Muscle of arm (tissue), 12 donors: ENCODE results near the gene MINAR1. TPM values are rescaled to one million over a fixed set of nuclear protein-coding genes. Genes with fewer than 3 reads are reported as not detected.

Source experiments
- DNase-seq: peaks from one replicate; pipeline ENCODE4 v3.0.0-alpha.2; 2013
- polyA plus RNA-seq, 12 donors: library from polyadenylated mRNA; unstranded; fragments of 120-200 nt; gene quantifications; one replicate each; pipeline ENCODE4 v1.2.1, GENCODE V29; 2013; ENCODE audit not compliant: insufficient read length in 12 of 12

Gene MINAR1
- polyA plus RNA-seq, 12 donors: 1.2 to 2.3 (median 1.7) TPM; not detected in 1

DNA sequence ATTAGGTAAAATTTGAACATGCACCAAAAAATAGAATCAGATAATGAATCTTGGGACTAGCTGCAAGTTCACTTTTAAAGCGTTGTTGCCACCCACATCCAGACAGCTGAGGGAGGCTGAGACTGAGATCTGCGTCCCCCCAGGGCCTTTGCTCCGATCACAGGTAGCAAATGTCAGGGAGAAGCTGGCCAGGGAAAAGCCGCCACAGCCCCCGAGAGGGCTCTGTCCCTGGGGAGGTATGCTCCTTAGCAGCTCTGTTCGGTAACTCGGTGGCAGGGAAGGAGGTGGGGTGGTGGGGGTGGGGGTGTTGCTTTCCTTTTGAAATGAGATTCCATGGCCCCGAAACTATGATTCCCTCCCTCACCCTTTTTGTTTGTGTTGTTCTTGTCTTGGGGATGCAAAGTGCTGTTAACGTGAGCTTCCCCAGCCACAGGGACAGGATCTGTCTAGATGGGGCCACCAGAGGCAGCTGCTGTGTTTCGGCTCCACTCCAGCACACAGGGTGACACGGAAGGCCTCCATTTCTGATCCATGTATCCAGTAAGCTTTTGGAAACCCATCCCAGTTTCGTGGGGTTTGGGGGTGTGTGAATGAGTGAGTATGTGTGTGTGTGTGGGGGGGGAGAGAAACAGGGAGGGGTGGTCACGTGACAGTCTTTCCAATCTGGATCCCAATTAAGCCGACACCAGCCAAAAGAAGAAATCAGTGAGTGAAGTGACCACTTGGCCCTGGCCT lies 1.1 kb upstream of the MINAR1 start:
- DNase-seq: no peak

DNA sequence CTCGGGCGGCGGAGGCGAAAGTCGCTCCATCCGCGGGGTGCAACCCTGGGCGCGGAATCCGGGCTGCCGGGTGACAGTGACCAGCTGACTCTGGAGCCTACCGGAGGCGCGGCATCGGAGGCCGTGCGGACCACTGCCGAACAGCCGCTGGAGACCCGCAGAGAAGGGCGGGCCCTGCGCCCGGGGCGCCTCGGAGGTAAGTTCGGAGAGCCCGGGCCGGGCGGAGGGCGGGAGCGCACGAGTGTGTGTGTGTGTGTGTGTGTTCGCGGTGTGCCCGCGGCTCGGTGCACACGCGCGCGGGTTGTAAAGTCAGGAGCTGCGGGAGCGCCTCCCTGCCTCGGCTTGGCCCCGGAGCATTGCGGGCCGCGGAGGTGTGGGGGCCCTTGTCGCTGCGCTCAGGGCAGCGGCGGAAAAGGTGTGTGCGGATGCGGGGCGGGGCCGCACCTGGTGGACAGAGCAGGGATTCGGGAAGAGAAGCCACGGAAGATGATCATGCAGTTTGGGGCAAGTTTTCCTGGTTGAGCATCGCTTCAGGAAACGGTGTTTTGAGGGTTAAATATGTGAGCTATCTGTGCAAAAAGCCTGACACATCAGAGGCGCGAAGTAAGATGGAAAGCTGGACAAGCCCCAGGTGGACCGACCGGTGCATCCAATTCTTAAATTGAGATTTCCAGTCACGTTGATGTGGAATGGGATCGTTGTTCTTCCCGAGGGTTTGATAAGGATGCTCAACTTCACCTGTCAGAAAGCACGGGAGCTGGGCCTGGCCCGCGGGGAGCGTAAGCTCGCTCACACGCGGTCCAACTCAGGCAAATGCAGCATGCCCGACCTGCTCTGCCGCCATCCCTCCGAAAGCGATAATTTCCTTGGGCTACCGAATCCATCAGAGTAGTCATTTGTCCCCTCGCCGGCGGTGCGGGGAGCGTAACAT lies 474 bp downstream of the MINAR1 start:
- no peak for DNase-seq

DNA sequence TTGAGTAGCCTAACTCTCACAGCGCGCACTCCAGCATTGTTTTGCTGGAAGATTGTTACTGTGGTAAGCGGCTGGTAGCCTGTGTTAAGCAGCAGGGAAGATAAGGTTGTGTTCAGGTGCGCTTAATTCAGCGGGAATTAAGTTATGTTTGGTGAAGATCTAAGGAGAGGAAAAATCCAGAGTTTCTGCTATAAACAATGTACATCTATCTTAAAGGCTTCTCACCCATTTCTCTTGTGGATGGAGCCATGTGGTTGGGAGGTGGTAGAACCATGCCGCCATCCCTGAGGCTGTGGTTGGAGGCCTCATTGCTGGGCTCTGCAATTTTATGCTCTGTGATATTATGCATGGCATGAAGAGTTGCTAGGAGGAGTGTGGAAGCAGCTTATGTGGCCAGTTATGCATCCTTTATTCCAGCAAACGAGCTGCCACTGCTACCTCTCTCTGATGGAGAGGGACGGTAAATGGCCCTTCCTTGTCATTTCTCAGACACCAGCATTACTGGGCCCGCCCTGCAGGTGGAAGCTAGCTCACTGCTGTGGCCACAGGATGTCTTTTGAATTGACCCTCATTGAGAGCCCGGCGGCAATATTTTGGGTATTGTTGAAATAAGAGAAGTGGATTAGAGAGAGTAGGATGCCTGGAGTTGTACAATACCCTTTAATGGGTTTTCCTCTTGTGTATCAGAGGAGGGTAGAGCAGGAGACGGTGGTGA lies 1.3 kb downstream of the MINAR1 start:
- no peak for DNase-seq

DNA sequence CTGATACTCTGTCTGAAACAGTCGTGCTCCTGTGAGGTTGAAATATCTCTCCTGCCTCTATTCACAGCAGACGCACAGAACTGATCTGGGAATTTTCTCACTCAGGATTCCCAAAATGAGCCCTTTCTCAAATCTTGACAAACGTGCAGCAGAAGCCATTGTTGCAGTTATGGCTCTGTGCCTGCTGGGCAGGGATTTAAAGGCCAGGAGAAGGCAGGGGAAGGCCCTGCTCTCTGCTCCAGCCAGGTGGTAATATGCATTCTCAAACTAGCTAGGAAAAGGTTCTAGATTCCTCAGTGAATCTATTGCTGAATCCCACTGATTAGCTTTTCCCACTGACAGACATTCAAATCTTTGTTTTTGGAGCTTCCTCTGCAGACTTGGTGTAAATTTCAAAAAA lies 2.2 kb downstream of the MINAR1 start:
- DNase-seq: no peak

DNA sequence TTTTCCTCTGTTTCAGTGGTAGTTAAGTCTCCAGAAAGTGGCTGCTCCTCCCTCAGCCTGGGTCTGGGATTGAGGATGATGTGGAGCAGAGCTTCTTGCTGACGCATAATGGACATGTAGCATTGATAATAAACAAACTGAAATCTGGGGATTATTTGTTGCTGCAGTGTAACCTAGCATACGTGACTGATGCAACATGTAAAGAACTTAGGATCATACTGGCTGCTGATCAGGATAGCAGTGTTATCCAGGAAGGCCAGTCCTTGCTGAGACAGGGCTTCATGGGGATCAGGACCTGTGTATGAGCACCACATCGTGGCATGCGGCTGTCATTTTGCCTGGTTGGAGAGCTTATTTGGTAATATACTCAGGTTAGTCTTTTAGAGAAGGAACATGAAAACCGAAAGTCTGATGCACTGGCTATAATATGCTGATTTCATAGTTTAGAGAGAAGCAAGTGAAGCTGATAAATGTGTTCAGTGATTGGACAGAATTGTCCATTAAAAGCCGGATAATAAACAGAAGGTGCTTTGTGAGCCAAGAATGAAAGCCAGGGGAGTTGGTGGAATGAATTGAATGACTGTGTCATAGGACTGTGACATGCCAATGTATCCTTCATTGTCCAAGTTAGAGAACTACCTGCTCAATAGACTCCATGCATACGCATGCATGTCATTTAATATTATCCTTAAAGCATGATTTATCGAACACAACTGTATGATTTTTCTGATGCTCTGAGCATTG lies 4.1 kb downstream of the MINAR1 start:
- DNase-seq: no peak

DNA sequence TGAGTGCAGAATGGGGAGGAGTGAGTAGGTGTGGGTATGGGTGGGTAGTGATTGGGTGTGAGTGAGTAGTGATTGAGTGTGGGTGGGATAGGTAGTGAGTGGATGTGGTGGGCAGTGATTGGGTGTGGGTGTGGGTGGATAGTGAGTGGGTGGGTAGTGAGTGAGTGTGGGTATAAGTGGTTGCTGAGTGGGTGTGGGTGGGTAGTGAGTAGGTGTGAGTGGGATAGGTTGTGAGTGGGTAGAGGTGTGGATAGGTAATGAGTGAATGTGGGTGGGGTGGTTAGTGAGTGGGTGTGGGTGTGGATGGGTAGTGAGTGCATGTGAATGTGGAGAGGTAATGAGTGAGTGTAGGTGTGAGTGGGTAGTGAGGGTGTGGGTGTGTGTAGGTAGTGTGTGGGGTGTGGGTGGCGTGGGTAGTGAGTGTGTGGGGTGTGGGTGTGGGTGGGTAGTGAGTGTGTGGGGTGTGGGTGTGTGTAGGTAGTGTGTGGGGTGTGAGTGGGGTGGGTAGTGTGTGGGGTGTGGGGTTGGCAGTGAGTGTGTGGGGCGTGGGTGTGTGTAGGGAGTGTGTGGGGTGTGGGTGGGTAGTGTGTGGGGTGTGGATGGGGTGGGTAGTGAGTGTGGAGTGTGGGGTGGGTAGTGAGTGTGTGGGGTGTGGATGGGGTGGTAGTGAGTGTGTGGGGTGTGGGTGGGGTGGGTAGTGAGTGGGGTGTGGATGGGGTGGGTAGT lies 5.3 kb downstream of the MINAR1 start:
- DNase-seq: no peak

DNA sequence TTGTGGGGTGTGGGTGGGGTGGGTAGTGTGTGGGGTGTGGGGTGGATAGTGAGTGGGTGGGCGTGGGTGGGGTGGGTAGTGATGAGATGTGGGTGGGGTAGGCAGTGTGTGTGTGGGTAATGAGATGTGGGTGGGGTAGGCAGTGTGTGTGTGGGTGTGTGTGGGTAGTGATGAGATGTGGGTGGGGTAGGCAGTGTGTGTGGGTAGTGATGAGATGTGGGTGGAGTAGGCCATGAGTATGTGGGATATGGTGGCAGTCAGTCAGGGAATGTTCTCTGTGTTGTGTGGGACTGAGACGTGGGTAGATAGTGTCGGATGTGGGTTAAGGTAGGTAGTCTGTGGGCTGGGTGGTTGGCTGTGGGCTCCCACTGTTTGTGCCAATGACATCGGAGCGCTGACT lies 7.1 kb downstream of the MINAR1 start:
- no peak for DNase-seq

DNA sequence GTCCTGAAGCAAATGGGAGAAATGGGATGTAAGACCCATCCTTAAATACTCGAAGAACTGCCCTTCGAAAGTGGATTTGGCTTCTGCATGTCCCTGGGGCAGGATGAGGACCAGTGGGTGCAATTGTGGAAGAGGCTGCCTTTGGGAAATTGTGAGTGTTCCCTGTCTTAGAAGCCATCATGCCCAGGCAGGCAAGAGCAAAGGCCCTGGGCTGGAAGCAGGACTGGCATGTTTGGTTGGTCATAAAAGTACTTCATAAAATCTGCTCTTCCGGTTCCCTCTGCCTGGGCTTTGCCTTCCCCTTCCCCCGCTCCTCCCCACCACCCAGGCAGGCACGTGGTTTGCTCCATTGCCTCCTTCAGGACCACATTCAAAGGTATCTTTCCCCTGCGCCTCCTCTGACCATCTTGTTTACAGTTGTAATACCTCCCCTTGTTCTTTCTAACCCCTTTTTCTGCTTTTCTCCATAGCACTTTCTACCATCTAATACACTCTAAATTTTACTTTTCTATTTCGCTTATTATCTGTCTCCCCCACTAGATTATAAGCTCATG lies 8.3 kb downstream of the MINAR1 start:
- DNase-seq: no peak

DNA sequence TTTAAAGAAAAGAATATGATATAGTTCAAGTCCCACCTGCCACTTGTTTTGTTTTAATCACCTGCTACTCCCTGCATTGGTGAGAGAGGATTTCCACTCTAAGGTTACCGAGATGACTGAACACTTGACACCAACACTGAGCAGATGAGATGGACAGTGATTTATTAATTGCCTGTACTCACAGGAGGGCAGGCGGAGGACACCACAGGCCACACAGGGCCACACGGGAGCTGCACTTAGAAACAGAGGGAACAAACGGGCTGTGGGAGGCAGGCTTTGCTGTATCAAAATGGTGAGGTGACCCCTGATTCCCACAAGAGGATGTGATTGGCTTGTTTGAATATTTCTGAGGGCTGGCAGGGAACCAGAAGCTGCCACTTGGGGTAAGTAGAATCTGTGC lies 10.8 kb downstream of the MINAR1 start:
- DNase-seq: no peak

DNA sequence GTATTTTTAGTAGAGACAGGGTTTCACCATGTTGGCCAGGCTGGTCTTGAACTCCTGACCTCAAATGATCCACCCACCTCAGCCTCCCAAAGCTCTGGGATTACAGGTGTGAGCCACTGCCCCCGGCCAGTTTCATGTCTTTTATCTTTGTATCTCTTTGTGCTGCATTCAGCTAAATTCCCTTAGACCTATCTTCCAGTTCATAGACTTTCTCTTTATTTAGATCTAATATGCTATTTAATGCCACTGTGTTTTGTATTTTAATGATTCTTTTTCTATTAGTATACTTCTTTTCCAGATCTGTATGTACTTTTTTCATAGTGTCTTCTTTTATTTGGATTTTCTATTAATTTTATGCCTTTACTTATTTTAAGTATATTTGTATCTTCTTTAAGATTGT lies 14.9 kb downstream of the MINAR1 start:
- no peak for DNase-seq

DNA sequence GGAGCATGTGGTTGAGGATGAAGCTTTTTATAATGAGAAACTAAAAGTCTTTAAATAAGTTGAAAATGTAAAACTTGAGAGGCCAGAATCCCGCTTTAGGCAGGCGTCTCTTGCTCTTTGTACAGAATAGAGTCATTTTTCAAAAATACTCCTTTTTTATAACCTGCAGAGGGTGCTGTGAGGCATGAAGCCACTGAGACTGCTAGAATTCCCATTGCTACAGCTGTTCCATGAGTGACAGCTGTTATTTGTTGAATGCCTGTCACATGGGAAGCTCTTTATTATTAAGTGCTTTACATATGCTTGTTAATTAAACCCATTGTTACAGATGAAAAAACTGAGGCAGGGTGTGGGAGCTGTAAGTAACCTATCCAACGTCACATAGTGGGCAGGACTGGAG lies 18.5 kb downstream of the MINAR1 start:
- no peak for DNase-seq

DNA sequence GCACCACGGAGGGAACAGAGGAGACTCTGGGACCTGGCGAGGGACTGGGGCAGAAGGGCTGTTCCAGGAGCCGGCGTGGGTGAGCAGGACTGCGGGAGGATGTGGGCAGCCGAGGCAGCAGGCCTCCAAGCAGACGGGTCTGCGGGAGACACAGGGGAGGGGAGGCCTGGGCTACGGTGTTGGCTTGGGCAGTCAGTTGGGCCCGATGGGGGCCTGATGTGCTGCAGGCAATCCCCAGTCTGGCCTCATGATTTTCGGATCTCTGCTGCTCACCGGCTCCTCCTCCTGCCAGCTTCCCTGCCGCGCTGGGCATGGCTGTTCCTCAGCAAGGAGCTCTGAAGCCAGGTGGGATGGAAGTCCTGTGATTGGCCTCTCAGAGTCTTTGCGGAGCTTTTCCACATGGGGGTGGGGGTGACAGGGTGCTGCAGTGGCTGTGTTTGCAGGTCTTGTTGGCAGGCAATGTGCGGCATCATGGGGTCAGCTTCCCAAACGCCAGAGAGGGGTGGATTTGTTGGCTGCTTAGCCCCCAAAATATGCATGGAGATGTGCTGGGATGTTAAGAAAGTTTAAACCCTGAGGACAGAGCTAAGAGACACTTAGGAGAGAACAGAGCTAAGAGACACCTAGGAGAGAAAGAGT lies 19.3 kb downstream of the MINAR1 start:
- no peak for DNase-seq

DNA sequence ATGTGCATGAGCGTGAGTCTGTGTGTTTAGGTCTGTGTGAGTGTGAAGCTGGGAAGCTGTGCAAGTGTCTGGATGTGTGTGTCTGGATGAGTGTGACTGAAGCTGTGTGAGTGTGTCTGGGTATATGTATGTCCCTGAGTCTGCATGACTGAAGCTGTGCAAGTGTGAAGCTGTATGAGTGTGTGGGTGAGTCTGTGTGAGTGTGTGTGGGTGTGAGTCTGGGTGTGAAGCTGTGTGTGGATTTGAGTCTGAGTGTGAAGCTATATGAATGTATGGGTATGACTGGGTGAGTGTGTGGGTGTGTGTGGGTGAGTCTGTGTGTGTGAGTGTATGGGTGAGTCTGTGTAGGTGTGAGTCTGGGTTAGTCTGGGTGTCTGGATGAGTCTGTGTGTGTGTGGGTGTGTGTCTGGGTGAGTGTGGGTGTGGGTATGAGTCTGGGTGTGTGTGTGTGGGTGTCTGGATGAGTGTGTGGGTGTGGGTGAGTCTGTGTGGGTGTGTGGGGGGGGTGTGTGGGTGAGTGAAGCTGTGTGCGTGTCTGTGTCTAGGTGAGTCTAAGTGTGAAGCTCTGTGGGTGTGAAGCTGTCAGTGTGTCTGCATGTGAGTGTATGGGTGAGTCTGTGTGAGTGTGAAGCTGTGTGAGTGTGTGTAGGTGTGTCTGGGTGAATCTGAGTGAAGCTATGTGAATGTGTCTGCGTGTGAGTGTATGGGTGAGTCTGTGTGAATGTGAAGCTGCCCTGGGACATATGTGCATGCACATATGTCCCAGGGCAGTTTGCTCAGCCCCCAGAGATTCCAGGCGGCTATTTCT lies 20.3 kb downstream of the MINAR1 start:
- no peak for DNase-seq

DNA sequence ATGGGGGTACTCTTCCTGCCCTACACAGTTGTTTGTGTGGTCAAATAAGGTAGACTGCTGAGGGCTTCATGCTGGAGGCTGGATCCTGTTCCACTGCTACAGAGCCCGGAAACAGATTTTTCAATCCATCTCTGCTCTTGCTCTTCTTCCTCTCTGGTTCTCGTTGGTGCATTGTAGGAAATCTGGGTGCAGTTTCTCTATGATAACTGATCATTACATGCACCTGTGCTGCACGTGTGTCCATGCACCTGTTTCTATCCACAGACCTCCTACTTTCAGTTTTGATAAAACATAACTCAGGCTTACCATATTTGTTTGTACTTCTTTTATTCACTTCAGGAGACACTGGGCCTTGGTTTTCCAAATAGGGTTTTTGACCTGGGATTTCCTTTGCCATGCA lies 21.3 kb downstream of the MINAR1 start:
- no peak for DNase-seq

DNA sequence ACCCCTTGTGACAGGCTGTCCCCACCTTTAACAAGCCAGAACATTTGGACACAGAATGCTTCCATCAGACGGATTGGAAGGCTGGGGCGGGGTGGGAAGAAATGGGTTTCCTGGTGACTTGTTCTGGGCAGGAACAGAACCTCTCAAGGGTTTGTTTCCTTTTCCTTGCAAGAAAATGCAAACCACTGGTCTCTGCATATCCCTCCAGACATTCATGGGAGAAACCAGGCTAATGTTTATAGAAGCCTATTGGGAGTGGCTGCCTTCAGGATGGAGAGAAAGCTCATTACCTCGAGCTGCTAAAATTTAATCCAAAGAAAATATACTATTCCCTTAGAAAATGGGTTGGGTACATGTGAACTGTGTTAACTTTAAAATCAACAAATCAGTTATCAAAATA lies 21.9 kb downstream of the MINAR1 start:
- no peak for DNase-seq

DNA sequence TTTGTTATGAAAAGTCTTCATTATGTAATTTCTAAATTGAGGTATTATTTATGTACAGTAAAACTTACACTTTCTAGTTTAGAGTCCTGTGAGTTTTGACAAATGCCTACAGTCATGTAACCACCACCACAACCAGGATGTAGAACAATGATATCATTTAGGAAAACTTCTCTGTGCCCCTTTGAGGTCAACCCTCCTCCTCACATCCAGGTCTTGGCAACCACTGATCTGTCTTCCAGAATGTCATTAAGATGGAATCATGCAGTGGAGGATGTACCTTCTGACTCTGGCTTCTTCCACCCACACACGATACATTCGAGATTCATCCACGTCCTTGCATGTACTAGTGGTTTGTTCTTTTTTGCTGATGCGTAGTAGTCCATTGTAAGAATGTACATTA lies 23.2 kb downstream of the MINAR1 start:
- no peak for DNase-seq

DNA sequence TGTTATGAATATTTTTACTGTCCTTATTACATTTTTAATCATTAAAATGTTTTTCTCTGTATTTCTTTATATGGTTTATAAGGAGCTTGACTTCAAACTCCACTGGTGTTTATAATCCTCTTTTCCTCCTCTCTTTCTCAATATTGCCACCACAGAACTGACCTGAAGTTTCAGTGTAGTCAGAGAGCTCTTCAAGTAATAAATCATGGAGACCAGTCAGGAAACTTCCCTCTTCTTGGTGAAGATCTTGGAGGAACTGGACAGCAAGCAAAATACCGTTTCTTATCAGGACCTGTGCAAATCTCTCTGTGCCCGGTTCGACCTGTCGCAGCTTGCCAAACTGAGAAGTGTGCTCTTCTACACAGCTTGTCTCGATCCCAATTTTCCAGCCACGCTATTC lies 23.8 kb downstream of the MINAR1 start:
- no peak for DNase-seq

DNA sequence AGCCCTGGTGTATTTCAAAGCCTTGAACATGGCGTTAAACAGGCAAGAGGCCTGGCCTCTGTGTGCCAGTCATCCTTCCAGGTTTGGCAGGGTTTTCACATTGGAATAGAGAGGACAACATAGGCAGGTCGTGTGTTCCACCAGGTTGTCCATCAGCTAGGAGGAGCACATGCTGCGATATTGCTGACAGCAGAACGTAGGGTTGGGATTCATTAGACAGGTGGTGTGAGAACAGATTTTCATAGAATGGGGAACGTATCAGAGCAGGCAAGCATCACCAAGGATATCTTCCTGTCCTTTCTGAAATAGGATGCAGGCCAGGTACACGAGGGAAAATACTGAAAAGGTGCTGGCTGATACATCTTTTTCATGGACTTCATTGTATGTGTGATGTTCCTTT lies 26.4 kb downstream of the MINAR1 start:
- no peak for DNase-seq

DNA sequence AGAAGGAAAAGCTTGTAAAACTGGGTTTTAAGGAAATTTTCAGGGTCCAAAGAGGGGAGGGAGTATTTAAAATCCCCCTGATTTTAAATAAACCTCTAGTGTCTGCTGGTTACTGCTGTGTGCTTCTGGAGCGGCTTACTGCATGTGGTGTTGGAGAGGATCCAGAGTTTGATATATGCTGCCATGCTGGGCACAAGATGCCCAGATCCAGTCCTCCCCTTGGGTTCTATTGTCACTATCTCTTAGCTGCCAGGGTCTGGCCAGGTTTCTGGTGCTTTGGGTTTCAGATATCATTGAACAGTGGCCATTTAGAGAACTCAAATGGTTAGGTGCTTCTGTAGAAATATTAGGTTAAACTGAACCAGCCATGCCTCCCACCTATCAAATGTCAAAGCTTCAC lies 27.5 kb downstream of the MINAR1 start:
- DNase-seq: no peak
